A549 (cell line): Measurements from ENCODE around the gene WNT7B. TPM values are rescaled to one million over a fixed set of nuclear protein-coding genes. Genes with fewer than 3 reads are reported as not detected.

Source experiments
- ATAC-seq, 2 experiments: fragments of 200-7000 bp in 1 of 2; fragments of >200 bp in 1 of 2; cut with Nextera tagmentation in 1 of 2; cut with Tn5 transposase in 1 of 2; 3 replicates each; pipeline versions ENCODE4 v1.8.0 to v1.9.1; 2018 to 2020; ENCODE audit warnings: mild to moderate bottlenecking in 1 of 2, moderate library complexity in 1 of 2
- CTCF ChIA-PET: fragments of 300-600 bp; sonication (Branson Sonifier 250); formaldehyde crosslinking; extraction: SDS; loops from one replicate; lab custom pipeline; 2021; ENCODE audit warnings: antibody characterized with exemption, inconsistent platforms; lab: Yijun Ruan, JAX
- POLR2A ChIA-PET: fragments of 350-600 bp; formaldehyde crosslinking; extraction: SDS; loops from one replicate; lab custom pipeline; 2021; ENCODE audit warnings: antibody characterized with exemption, inconsistent platforms; lab: Yijun Ruan, JAX
- DNase-seq, 2 experiments: peaks; one replicate each; pipeline versions ENCODE4 v3.0.0 to v3.0.0-alpha.2; 2011 to 2016; ENCODE audit warnings: low read depth in 1 of 2, low spot score in 1 of 2
- FAIRE-seq: peaks from 2 replicates; lab custom pipeline; 2011; peaks lifted over from hg19 to GRCh38; lab: Jason Lieb, UNC
- H3K27ac ChIP-seq, 2 experiments: fragments of >200 bp; sonication (Bioruptor Twin); formaldehyde crosslinking; 3 replicates each; pipeline ENCODE4 v1.5.1; 2016 to 2017
- H3K4me1 ChIP-seq: fragments of >200 bp; sonication (Bioruptor Twin); formaldehyde crosslinking; 3 replicates; pipeline ENCODE4 v1.6.1; 2016
- H3K4me2 ChIP-seq: fragments of >200 bp; sonication (Bioruptor Twin); formaldehyde crosslinking; 3 replicates; pipeline ENCODE4 v1.6.1; 2016
- H3K4me3 ChIP-seq: fragments of >200 bp; sonication (Bioruptor Twin); formaldehyde crosslinking; 3 replicates; pipeline ENCODE4 v1.5.1; 2016
- H3K9me3 ChIP-seq: fragments of >200 bp; sonication (Bioruptor Twin); formaldehyde crosslinking; 3 replicates; pipeline ENCODE4 v1.6.1; 2016
- ATOH8 ChIP-seq: fragments of 250-450 bp; sonication (Bioruptor Pico); IDR thresholded peaks from 2 replicates; pipeline ENCODE4 v1.5.0; 2020; ENCODE audit warnings: low read depth, mild to moderate bottlenecking, moderate library complexity
- CBX2 ChIP-seq: fragments of 200-600 bp; sonication (generic); IDR thresholded peaks from 2 replicates; pipeline ENCODE4 v1.6.1; 2016; ENCODE audit warnings: low read depth, mild to moderate bottlenecking, borderline replicate concordance
- CBX8 ChIP-seq: fragments of 200-600 bp; sonication (generic); IDR thresholded peaks from 2 replicates; pipeline ENCODE4 v1.6.1; 2016
- EHMT2 ChIP-seq: fragments of 200-600 bp; sonication (generic); IDR thresholded peaks from 2 replicates; pipeline ENCODE4 v1.6.1; 2016; ENCODE audit warnings: antibody characterized with exemption, low read depth, mild to moderate bottlenecking, moderate library complexity
- ESRRA ChIP-seq: fragments of 150-350 bp; IDR thresholded peaks from 2 replicates; pipeline ENCODE4 v1.6.1; 2014; ENCODE audit warnings: mild to moderate bottlenecking, low read length, borderline replicate concordance
- HDAC2 ChIP-seq: fragments of 200-600 bp; sonication (generic); IDR thresholded peaks from 2 replicates; pipeline ENCODE4 v1.6.1; 2016
- HES2 ChIP-seq: fragments of >200 bp; sonication (Bioruptor Twin); formaldehyde crosslinking; IDR thresholded peaks from 2 replicates; pipeline ENCODE4 v1.6.1; 2016
- HEYL ChIP-seq: fragments of 250-450 bp; sonication (Bioruptor Pico); IDR thresholded peaks from 2 replicates; pipeline ENCODE4 v1.8.0; 2021; ENCODE audit warnings: mild to moderate bottlenecking, moderate library complexity
- HOXA7 ChIP-seq: fragments of 250-450 bp; sonication (Bioruptor Pico); IDR thresholded peaks from 2 replicates; pipeline ENCODE4 v1.5.0; 2020; ENCODE audit warnings: mild to moderate bottlenecking, moderate library complexity
- JUN ChIP-seq, 2 experiments: fragments of >200 bp; sonication (Bioruptor Twin); formaldehyde crosslinking; IDR thresholded peaks; 2 replicates in 1 of 2; 3 replicates in 1 of 2; pipeline ENCODE4 v1.6.1; 2016 to 2017
- JUNB ChIP-seq: fragments of >200 bp; sonication (Bioruptor Twin); formaldehyde crosslinking; IDR thresholded peaks from 2 replicates; pipeline ENCODE4 v1.6.1; 2016
- POLR2AphosphoS2 ChIP-seq: conservative IDR thresholded peaks from 2 replicates; pipeline ENCODE4 v1.6.1; 2012; ENCODE audit warnings: low read length, improper control_type of control experiment, inconsistent platforms
- RAD21 ChIP-seq, 2 experiments: fragments of >200 bp in 1 of 2; sonication (Bioruptor Twin) in 1 of 2; formaldehyde crosslinking in 1 of 2; IDR thresholded peaks in 1 of 2; conservative IDR thresholded peaks in 1 of 2; 2 replicates in 1 of 2; 3 replicates in 1 of 2; pipeline ENCODE4 v1.6.1; 2012 to 2018; ENCODE audit warnings: inconsistent platforms in 1 of 2
- RARB ChIP-seq: fragments of 250-450 bp; sonication (Bioruptor Pico); IDR thresholded peaks from 2 replicates; pipeline ENCODE4 v1.8.0; 2021; ENCODE audit warnings: mild to moderate bottlenecking, moderate library complexity
- SREBF2 ChIP-seq: fragments of 450-650 bp; IDR thresholded peaks from 2 replicates; pipeline ENCODE4 v1.6.1; 2014; ENCODE audit warnings: mild to moderate bottlenecking, moderate library complexity
- TFCP2L1 ChIP-seq: fragments of 250-450 bp; sonication (Bioruptor Pico); IDR thresholded peaks from 2 replicates; pipeline ENCODE4 v1.5.0; 2021; ENCODE audit warnings: mild to moderate bottlenecking
- ZFP36 ChIP-seq: fragments of 450-650 bp; IDR thresholded peaks from 2 replicates; pipeline ENCODE4 v1.6.1; 2014; ENCODE audit warnings: borderline replicate concordance; ENCODE audit not compliant: partially characterized antibody
- ZSCAN20 ChIP-seq: fragments of 250-450 bp; sonication (Bioruptor Pico); IDR thresholded peaks from 2 replicates; pipeline ENCODE4 v1.8.0; 2022; ENCODE audit warnings: mild to moderate bottlenecking, moderate library complexity
- WGBS: methylation state at CpG from one replicate; pipeline ENCODE4 v1.1.6; 2017; ENCODE audit errors: missing lambda C conversion rate; 5-methylcytosine and 5-hydroxymethylcytosine counted together
- polyA plus RNA-seq, 4 experiments: library from polyadenylated mRNA; depleted of rRNA in 3 of 4; stranded (reverse); fragments of >200 nt; fragmentation: RNase III in 1 of 4; extraction: RNeasy Plus Mini Kit Qiagen cat#74134 plus additional on column Dnase treatment in 1 of 4; gene quantifications; 2 replicates in 3 of 4; 3 replicates in 1 of 4; pipeline ENCODE4 v1.2.3, GENCODE V29; 2011 to 2017

WNT7B gene
- polyA plus RNA-seq, 2 of the 4 experiments (the other 2 are of a cell fraction) = 16.9 to 80.8 TPM

- TF ChIP-seq CBX2 = no peak
- peak; percentile 92 for TF ChIP-seq ZFP36
- Histone ChIP-seq H3K4me2 (peak overlapping the region; percentile 32; the same call in 1 of the 3 replicates), H3K27ac (peak overlapping the region in 1 of 2 experiments; percentile 88; a peak in 3 of 6 replicates), H3K4me3 (no peak overlapping the region), H3K9me3 (no peaks in the 10 kb centered on the region), H3K4me1 (peaks cover 78% of the 10 kb centered on the region)
- POLR2A ChIA-PET = no interaction called here
- WGBS = 55% methylated on average over 1 of the region's 1 CpG
- ATAC-seq = no peak
- FAIRE-seq = no peak
- CTCF ChIA-PET = interaction anchor here (1.0 to 3.9 kb wide), 4 partner anchors 15 to 384 kb away, joined by 3 to 13 read pairs (median 4); no protein-coding TSS in a partner anchor
- DNase-seq = no peak
These were observed 14.6 kb downstream of the WNT7B start for GRCh38 chr22:45962434-45962718.

GRCh38 chr22:45961679-45962433 is 15.1 kb downstream of the WNT7B start:
- CTCF ChIA-PET = interaction anchor here (1.0 to 3.9 kb wide), 4 partner anchors 14 to 384 kb away, joined by 3 to 13 read pairs (median 4); no protein-coding TSS in a partner anchor
- peak overlapping the region in 1 of 2 experiments; percentile 66; a peak in 2 of 6 replicates for H3K27ac ChIP-seq
- no peaks in the 10 kb centered on the region for H3K9me3 ChIP-seq
- 88% methylated on average over 5 of the region's 17 CpGs for WGBS
- no peak overlapping the region for H3K4me3 ChIP-seq
- no peak for FAIRE-seq
- no peak for TF ChIP-seq HEYL (CRISPR knock-in tag)
- TF ChIP-seq HDAC2 = no peak
- TF ChIP-seq RAD21 (conservative IDR thresholded peaks at IDR 0.05 in 1 of 2, IDR thresholded peaks at IDR 0.05 in 1 of 2) = no peak
- TF ChIP-seq ESRRA = no peak
- no peak for TF ChIP-seq CBX2
- TF ChIP-seq, all 56 proteins: peak for 0
- H3K4me2 ChIP-seq = no peak overlapping the region
- ATAC-seq = no peak
- POLR2A ChIA-PET = no interaction called here
- no peak for DNase-seq
- H3K4me1 ChIP-seq = peaks cover 72% of the 10 kb centered on the region

GRCh38 chr22:45960477-45961386 is 16.2 kb downstream of the WNT7B start:
- ATAC-seq (no peak), FAIRE-seq (no peak), DNase-seq (no peak)
- H3K4me2 ChIP-seq = peak overlapping the region; percentile 10; the same call in 2 of the 3 replicates
- H3K9me3 ChIP-seq = no peaks in the 10 kb centered on the region
- WGBS = 87% methylated on average over 9 of the region's 23 CpGs
- CTCF ChIA-PET = interaction anchor here (1.4 to 3.9 kb wide), 2 partner anchors 316 to 383 kb away, joined by 3 to 13 read pairs; no protein-coding TSS in a partner anchor
- H3K4me3 ChIP-seq = no peak overlapping the region
- peak overlapping the region in 1 of 2 experiments; percentile 66; a peak in 3 of 6 replicates for H3K27ac ChIP-seq
- TF ChIP-seq JUN (IDR thresholded peaks at IDR 0.05) (no peak), EHMT2 (no peak), RARB (CRISPR knock-in tag) (no peak), JUNB (no peak), SREBF2 (no peak)
- POLR2A ChIA-PET = no interaction called here
- H3K4me1 ChIP-seq = peaks cover 71% of the 10 kb centered on the region

GRCh38 chr22:45959719-45960476 is 17.1 kb downstream of the WNT7B start:
- DNase-seq = no peak
- WGBS = 90% methylated on average over 7 of the region's 18 CpGs
- FAIRE-seq = no peak
- Histone ChIP-seq H3K27ac (peak overlapping the region in 1 of 2 experiments; percentile 66; a peak in 3 of 6 replicates), H3K4me2 (peak overlapping the region; percentile 10; the same call in 1 of the 3 replicates), H3K9me3 (no peaks in the 10 kb centered on the region), H3K4me1 (peaks cover 71% of the 10 kb centered on the region), H3K4me3 (no peak overlapping the region)
- no peak for ATAC-seq
- POLR2A ChIA-PET = no interaction called here
- CTCF ChIA-PET = interaction anchor here (1.6 to 3.9 kb wide), 2 partner anchors 13 to 382 kb away, joined by 4 to 13 read pairs; no protein-coding TSS in a partner anchor
- no peak for TF ChIP-seq ATOH8
- no peak for TF ChIP-seq TFCP2L1 (CRISPR knock-in tag)
- TF ChIP-seq ESRRA = no peak
- no peak for TF ChIP-seq HES2
- TF ChIP-seq CBX2 = no peak
- TF ChIP-seq POLR2AphosphoS2 = no peak
- no peak for TF ChIP-seq CBX8
- TF ChIP-seq ZSCAN20 (CRISPR knock-in tag) = no peak
- no peak for TF ChIP-seq HOXA7
